Upper lobe of left lung (tissue), 6 donors: ENCODE measurements around the gene KIAA1217. TPM values are rescaled to one million over a fixed set of nuclear protein-coding genes. Genes with fewer than 3 reads are reported as not detected.

ENCODE experiments used
- ATAC-seq, 2 donors: fragments of 200-7000 bp; cut with Tn5 transposase; one replicate each; pipeline ENCODE4 v1.9.1; 2022; ENCODE audit warnings: mild to moderate bottlenecking in 2 of 2, moderate library complexity in 2 of 2; ENCODE audit not compliant: low FRiP score in 2 of 2
- DNase-seq, 2 donors: peaks; one replicate each; pipeline ENCODE4 v3.0.0-alpha.2; 2019 to 2020
- H3K27ac ChIP-seq, 4 donors: fragments of 200-600 bp; sonication (generic); one replicate each; pipeline ENCODE4 v1.5.1; 2016 to 2019
- H3K27me3 ChIP-seq, 4 donors: fragments of 200-600 bp; sonication (generic); one replicate each; pipeline ENCODE4 v1.5.1; 2017 to 2019
- H3K36me3 ChIP-seq, 4 donors: fragments of 200-600 bp; sonication (generic); one replicate each; pipeline ENCODE4 v1.5.1; 2016 to 2019
- H3K4me1 ChIP-seq, 4 donors: fragments of 200-600 bp; sonication (generic); one replicate each; pipeline ENCODE4 v1.5.1; 2018 to 2019
- H3K4me3 ChIP-seq, 4 donors: fragments of 200-600 bp; sonication (generic); one replicate each; pipeline ENCODE4 v1.5.1; 2017 to 2019; ENCODE audit warnings: mild to moderate bottlenecking in 2 of 4, moderate library complexity in 1 of 4
- H3K9me3 ChIP-seq, 4 donors: fragments of 200-600 bp; sonication (generic); one replicate each; pipeline ENCODE4 v1.5.1; 2018 to 2019
- CTCF ChIP-seq, 6 experiments: fragments of 450-650 bp in 4 of 6; fragments of 200-600 bp in 2 of 6; sonication (generic) in 2 of 6; IDR thresholded peaks; one replicate each; pipeline ENCODE4 v1.5.1; 2016 to 2019; ENCODE audit warnings: antibody characterized with exemption in 6 of 6
- EP300 ChIP-seq, 4 donors: sonication (generic); formaldehyde crosslinking; IDR thresholded peaks; one replicate each; pipeline ENCODE4 v1.5.1; 2017; ENCODE audit warnings: antibody characterized with exemption in 4 of 4, control low read depth in 2 of 4
- POLR2A ChIP-seq, 4 donors: fragments of 450-650 bp; IDR thresholded peaks; one replicate each; pipeline ENCODE4 v1.5.1; 2016 to 2017; ENCODE audit warnings: antibody characterized with exemption in 4 of 4, mild to moderate bottlenecking in 2 of 4
- POLR2AphosphoS5 ChIP-seq, 2 donors: sonication (generic); formaldehyde crosslinking; IDR thresholded peaks; one replicate each; pipeline ENCODE4 v1.5.1; 2017; ENCODE audit warnings: antibody characterized with exemption in 2 of 2
- WGBS, 2 donors: methylation state at CpG; one replicate each; pipeline ENCODE4 v1.1.5; 2017 to 2018; 5-methylcytosine and 5-hydroxymethylcytosine counted together
- total RNA-seq, 6 donors: library from RNA; depleted of rRNA in 4 of 6; stranded (reverse); fragments of >200 nt in 4 of 6; gene quantifications; one replicate each; pipeline versions ENCODE4 v1.1.0 to v1.2.1, GENCODE V29; 2016 to 2021
- donor health status: DM: no; HTN: no; CAD: no; lungs with moderate emphysema.
- donor health status: DM: no; HTN: yes; CAD: no; lungs with severe emphysema.

The KIAA1217 gene
- total RNA-seq, 6 donors from 2014 or later, result 18.4 to 109 (median 41.0) TPM

GRCh38 chr10:24318517-24318916 is 109.6 kb downstream of the KIAA1217 start:
- no peaks in the 10 kb centered on the region for H3K9me3 ChIP-seq
- ATAC-seq (no peak), DNase-seq (no peak)
- no peak overlapping the region for H3K27ac ChIP-seq
- H3K27me3 ChIP-seq, result no peaks in the 10 kb centered on the region
- 92 to 94% methylated on average over 5 of the region's 5 CpGs for WGBS, 2 donors
- H3K4me3 ChIP-seq, result no peak overlapping the region
- no peak for TF ChIP-seq EP300 (IDR thresholded peaks at IDR 0.05)
- TF ChIP-seq CTCF (IDR thresholded peaks at IDR 0.05), result no peak
- no peak for TF ChIP-seq POLR2AphosphoS5 (IDR thresholded peaks at IDR 0.05)
- no peaks in the 10 kb centered on the region for H3K36me3 ChIP-seq
- H3K4me1 ChIP-seq, result peaks cover 0 to 4% (median 0%) of the 10 kb centered on the region in 4 donors

GRCh38 chr10:24320373-24320772 is 111.4 kb downstream of the KIAA1217 start:
- H3K36me3 ChIP-seq, result no peaks in the 10 kb centered on the region
- DNase-seq (no peak), ATAC-seq (no peak)
- no peaks in the 10 kb centered on the region for H3K27me3 ChIP-seq
- H3K9me3 ChIP-seq, result no peaks in the 10 kb centered on the region
- H3K4me1 ChIP-seq, result peaks cover 0 to 2% (median 0%) of the 10 kb centered on the region in 4 donors
- 69 to 87% methylated on average over 2 of the region's 2 CpGs for WGBS, 2 donors
- TF ChIP-seq CTCF (IDR thresholded peaks at IDR 0.05) (no peak), POLR2A (IDR thresholded peaks at IDR 0.05) (no peak)
- no peak overlapping the region for H3K4me3 ChIP-seq
- no peak overlapping the region for H3K27ac ChIP-seq

- ATAC-seq (no peak), DNase-seq (no peak)
- H3K27ac ChIP-seq, result peak overlapping the region in 1 of 4 donors; percentile 3
- no peaks in the 10 kb centered on the region for H3K36me3 ChIP-seq
- TF ChIP-seq POLR2A (IDR thresholded peaks at IDR 0.05) (no peak), EP300 (IDR thresholded peaks at IDR 0.05) (no peak)
- 45 to 55% methylated on average over 3 of the region's 3 CpGs for WGBS, 2 donors
- peaks cover 0 to 9% (median 4%) of the 10 kb centered on the region in 4 donors for H3K9me3 ChIP-seq
- H3K27me3 ChIP-seq, result no peaks in the 10 kb centered on the region
- H3K4me1 ChIP-seq, result peaks cover 0 to 2% (median 0%) of the 10 kb centered on the region in 4 donors
- H3K4me3 ChIP-seq, result no peak overlapping the region
Observed at GRCh38 chr10:24324651-24325050, 115.7 kb downstream of the KIAA1217 start.

- Histone ChIP-seq H3K36me3 (no peaks in the 10 kb centered on the region), H3K27me3 (no peaks in the 10 kb centered on the region), H3K4me3 (no peak overlapping the region), H3K4me1 (peaks cover 0 to 15% (median 8%) of the 10 kb centered on the region in 4 donors), H3K27ac (peak overlapping the region in 3 of 4 donors; percentile 53 to 60 (median 55)), H3K9me3 (peaks cover 0 to 9% (median 4%) of the 10 kb centered on the region in 4 donors)
- TF ChIP-seq POLR2AphosphoS5 (IDR thresholded peaks at IDR 0.05) (no peak), EP300 (IDR thresholded peaks at IDR 0.05) (no peak), CTCF (IDR thresholded peaks at IDR 0.05) (no peak), POLR2A (IDR thresholded peaks at IDR 0.05) (no peak)
- ATAC-seq (peak in 1 of 2 donors; percentile 6), DNase-seq (peak in 1 of 2 donors; percentile 52)
- WGBS, 2 donors, result 28 to 31% methylated on average over 5 of the region's 5 CpGs
Observed at GRCh38 chr10:24331457-24331856, 122.5 kb downstream of the KIAA1217 start.

DNA sequence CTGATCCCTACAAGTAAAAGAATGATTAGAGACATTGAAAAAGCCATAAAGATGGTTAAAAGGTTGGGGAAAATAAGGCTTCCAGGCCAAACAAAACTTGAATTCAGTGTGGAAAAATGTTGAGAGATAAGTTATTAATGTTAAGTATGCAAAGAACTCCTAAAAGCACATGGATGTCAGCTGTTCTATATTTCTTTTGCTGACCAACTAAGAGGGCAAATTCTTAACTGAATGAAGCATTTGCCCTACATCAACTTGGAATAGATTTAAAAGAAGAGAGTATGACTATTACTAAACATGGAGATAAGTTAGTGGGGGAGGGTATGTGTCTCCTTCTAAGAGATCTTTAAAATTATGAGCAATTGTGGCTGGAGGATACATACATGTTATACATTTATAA is 124.8 kb downstream of the KIAA1217 start:
- H3K27ac ChIP-seq, result no peak overlapping the region
- ATAC-seq (no peak), DNase-seq (no peak)
- TF ChIP-seq POLR2AphosphoS5 (IDR thresholded peaks at IDR 0.05) (no peak), CTCF (IDR thresholded peaks at IDR 0.05) (no peak), EP300 (IDR thresholded peaks at IDR 0.05) (no peak), POLR2A (IDR thresholded peaks at IDR 0.05) (no peak)
- H3K9me3 ChIP-seq, result no peaks in the 10 kb centered on the region
- H3K27me3 ChIP-seq, result no peaks in the 10 kb centered on the region
- H3K36me3 ChIP-seq, result no peaks in the 10 kb centered on the region
- H3K4me1 ChIP-seq, result peaks cover 0 to 15% (median 8%) of the 10 kb centered on the region in 4 donors
- H3K4me3 ChIP-seq, result no peak overlapping the region
